Stimulated activated CD8-positive, alpha-beta memory T cell treated with anti-CD3 and anti-CD28 coated beads, Interleukin-12 subunit alpha, Interleukin-12 subunit beta, amount 100 ng/mL, for 4 hours (primary cell): Measurements from ENCODE around the gene SSR3.

Experiments used
- DNase-seq: peaks from one replicate; pipeline ENCODE4 v3.0.0-alpha.2; 2020; ENCODE audit warnings: low read depth

The SSR3 gene

DNA sequence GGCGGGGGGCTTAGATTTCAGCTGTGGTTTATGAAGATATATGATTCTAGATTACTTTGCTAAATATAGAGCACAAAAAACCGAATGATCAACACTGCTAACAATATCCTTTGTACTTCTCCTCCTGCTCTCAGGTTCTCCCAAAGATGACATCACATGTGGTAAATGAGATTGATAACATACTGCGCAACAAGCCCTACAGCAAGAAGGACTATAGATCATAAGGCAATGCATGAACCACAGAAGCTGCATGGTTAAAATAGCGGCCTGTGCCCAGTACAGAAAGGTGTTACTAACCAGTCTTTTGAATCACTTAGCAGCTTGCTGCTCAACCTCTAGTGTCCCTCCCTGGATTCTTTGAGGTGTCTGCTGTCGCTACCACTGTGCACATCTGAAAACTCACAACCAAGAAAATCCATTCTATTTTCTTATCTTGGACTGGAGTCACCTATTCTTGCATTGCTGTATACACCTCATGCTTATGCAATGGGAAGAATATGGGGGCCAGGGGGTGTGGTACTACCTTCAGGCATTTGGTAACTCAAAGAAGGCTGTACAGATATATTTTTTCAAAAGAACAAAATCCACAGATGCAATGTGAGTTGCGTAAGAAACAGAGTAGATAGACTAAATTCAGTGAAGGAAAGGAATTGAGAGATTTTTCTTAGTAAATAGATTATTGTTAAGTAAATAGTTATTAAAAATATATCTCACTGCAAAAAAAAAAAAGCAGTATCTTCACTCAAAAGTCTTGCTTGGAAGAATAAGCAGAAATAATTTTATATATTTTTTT is 18.2 kb downstream of the SSR3 start:
- no peak for DNase-seq

- no peak for DNase-seq
Measured at GRCh38 chr3:156535798-156536197, 19.1 kb downstream of the SSR3 start.

DNA sequence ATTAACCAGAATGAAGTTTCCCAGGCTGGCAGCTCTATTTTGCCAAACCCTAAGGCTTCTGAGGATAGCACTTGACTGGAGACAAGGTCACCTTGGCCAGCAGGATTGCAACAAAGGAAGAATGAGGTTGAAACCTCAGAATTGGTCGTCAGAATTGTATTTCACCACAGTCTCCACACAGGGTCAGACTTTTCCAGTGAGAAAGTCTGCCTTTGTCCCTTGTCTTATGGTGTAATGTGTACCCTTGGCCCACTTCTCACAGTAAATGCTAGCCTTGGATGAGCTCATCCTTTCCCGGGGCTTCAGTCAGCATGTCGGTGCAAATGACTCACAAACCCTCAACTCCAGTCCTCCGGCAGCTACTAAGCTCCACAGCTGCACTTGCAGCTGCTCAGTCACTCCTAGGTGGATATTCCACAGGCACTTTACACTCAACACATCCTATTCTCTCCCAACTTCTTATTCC is 19.7 kb downstream of the SSR3 start:
- no peak for DNase-seq

- no peak for DNase-seq
Measured at GRCh38 chr3:156533205-156533604, 21.7 kb downstream of the SSR3 start.

DNA sequence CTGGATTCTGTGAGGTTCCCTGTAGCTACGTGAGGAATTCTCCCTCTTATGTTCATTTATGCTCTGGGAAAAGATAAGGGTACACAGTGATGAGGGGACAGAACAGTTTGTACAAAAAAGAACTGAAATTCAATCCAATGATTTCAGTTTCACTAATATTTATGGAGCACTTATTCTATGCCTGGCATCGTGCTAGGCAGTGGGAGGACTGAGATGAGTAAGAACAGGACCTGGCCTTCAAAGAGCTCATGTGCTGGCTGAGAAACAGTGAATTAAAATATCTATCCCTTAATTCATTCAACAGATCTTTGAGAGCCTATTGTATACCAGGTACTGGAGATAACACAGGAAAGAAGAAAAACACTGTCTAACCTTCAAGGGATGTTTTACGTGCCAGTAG is 22.2 kb downstream of the SSR3 start:
- DNase-seq = no peak

DNA sequence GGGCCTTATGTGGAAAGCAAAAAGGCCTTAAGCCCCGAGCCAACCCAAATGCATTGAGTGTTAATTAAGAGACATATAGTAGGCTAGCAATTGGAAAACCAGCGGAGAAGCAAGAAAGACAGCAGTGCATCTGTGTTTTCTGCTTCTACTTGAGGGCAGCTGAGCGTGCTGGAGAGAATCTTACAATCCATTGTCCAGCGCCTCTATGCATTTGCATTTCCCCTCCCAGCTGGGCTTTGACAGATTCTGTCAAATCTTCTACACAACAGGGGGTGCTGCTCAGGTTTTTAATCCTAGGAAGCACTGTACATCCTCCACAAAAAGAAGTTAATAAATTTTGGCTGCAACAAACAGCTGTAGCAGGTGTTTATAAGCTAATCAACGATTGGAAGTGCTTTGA is 23.9 kb downstream of the SSR3 start:
- no peak for DNase-seq

GRCh38 chr3:156527060-156527459 is 27.9 kb downstream of the SSR3 start:
- no peak for DNase-seq

GRCh38 chr3:156525808-156526207 is 29.1 kb downstream of the SSR3 start:
- DNase-seq = no peak

DNA sequence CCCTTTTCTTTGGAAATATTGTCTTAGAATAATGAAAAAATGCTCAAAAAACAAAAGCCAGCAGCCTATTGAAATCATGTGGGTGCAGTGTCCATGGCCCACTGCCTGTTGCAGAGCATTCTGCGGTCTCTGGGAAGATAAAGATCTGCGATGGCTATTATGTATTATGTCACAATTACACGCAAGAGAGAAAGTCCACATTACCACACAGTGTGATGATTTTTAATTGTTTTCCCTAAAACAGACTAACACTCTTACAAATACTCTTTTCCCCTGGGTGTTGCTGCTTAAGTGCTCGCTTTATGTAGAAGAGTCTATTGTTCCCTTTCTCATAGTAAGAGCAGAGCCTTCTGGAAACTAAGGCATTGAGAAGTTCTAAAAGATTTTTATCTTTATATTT is 32.2 kb downstream of the SSR3 start:
- DNase-seq = no peak

GRCh38 chr3:156519758-156520162 is 35.2 kb downstream of the SSR3 start:
- no peak for DNase-seq

DNA sequence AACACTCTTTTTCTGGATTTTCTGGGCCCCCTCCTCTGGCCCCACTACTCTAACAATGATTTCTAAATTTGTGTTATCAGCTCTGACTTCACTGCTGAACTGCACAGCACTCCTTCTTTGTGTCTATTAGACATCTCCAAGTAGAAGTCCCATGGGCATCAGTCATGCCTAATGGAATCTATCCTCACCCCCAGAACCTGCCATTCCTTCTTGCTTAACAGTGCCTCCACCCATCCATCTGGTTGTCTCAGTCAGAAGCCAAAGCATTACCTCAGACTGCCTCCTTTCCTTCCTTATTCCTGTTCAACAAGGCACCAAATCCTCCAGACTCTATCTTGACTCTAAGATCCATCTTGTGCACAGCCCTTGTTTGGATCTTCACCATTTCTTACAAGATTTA is 36.2 kb downstream of the SSR3 start:
- DNase-seq = no peak

DNA sequence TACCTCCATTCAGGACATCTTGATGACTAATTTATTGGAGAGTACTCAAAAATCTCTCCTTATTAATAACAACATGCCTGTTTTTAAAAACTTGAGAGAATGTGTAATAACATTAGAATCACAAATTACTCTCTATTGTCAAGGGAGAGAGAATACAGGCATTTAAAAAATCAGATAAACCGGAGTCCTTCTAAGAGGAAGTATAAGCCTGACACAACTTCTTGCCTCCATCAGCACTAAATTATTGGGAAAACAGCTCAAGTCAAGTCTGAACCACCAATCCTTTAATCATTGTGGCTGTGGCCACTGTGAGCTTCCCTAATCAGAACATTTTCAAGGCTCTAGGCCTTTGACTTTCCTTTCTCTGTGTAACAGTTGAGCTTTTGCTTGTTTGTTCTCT is 38.0 kb downstream of the SSR3 start:
- DNase-seq = no peak

DNA sequence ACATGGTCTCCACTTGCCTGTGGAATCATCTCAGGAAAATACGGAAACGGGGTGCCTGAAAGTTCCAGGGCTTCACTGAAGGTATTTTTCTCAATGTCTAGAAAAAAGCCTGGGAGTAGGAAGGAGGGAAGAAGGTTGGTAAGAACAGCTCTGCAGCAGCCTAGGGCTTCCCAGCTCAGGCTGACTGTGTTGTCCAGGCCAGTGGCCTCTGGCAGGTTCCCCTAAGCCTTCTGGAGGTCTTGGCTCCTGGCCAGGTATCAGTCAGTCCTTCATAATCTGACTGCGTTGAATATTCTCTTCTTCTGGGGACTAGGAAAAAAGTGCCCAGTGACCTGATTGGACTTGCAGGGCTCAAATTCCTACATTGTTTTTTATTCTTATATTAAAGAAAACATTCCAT is 38.6 kb downstream of the SSR3 start:
- DNase-seq = no peak

GRCh38 chr3:156513619-156514018 is 41.3 kb downstream of the SSR3 start:
- DNase-seq = no peak

GRCh38 chr3:156511987-156512677 is 42.8 kb downstream of the SSR3 start:
- no peak for DNase-seq

DNA sequence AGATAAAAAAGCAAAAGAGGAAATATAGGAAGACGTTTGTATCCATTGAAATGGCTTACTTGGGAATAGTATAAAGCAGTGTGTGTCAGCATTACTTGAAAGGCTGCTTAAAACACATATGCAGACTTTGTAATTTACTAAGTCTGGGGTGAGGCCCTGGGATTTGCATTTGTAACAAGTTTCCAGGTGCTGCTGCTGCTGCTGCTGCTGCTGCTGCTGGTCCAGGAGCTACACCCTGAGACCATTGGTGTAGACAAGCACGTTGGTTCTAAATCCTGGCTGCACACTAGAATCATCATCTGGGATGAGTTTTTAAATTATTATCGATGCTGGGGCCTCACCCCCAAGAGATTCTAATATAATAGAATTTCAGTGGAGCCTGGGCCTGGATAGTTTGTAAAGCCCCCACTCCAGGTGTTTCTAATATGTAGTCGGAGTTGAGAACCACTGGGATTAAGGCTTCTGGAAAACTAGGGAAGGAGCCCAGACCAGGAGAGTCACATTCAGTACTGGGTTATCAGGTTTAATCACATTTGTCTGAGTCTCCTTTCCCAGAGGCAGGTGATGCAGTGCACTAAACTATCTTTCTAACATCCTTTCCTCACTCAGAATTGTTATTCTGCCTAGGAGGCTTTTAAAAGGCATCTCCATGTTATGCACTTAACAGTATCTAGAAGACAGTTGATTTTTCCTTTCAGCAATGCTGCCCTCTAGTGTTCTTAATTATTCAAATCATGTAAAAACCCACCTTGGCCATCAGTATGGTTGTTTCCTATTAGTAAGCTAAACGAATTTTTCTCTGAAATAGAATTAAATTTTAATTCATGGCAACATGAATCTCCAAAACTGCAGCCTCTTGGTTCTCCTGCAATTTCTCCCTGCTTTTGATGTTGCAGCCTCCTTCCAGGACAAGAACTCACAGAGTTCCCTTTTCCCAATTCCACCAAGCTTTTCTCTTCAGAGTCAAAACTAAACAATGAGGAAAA is 45.4 kb downstream of the SSR3 start:
- DNase-seq = no peak

DNA sequence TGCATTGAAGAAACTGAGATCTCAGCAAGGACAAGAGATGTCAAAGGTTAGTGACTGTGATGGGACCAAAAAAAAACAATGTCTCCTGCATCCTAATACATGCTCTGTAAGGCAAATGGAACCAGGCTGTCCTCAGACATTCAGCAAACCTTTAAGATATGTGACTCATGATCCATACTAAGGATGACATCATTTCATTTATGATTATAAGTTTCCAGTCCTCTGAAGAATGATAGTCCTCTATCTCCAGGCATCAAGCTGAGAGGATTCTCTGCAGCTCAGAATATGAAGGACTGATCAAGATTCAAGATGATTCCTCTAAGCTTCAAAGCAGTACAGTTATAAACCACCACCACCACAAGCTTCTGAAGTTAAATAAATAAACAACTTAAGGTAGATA is 47.6 kb downstream of the SSR3 start:
- DNase-seq = no peak

GRCh38 chr3:156498307-156498706 is 56.6 kb downstream of the SSR3 start:
- DNase-seq = no peak

DNA sequence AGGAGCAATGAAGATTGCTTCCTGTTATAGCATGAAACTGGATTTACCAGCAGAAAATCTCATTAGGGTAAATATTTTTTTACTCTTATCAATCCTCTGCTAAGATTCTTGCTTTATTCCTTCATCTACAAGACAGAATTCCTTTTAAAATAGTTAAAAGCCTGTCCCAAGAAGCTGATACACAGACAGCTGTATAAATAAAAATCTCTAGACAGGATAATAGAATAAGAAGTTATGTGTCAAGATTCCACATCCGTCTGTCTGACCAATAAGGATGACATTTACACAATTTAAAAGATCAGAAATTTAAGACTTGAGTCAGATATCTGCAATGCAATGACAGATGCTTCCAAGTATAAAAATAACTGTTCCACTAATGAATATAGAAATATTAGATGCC is 57.6 kb downstream of the SSR3 start:
- no peak for DNase-seq

GRCh38 chr3:156495816-156496215 is 59.1 kb downstream of the SSR3 start:
- DNase-seq = no peak

- no peak for DNase-seq
Measured at GRCh38 chr3:156493887-156494286, 61.0 kb downstream of the SSR3 start.

GRCh38 chr3:156492801-156493261 is 62.1 kb downstream of the SSR3 start:
- no peak for DNase-seq
